NB4 (cell line): ENCODE data around the gene UBA3.

Experiments used
- DNase-seq: peaks from one replicate; pipeline ENCODE4 v3.0.0; 2010; ENCODE audit warnings: low read depth
- H3K4me3 ChIP-seq: one replicate; pipeline ENCODE4 v1.5.1; 2011; ENCODE audit warnings: mild to moderate bottlenecking, low read depth, low read length, moderate library complexity
- CTCF ChIP-seq: IDR thresholded peaks from one replicate; pipeline ENCODE4 v1.5.1; 2012; ENCODE audit warnings: low read depth, low read length
- MAX ChIP-seq: IDR thresholded peaks from 2 replicates; pipeline ENCODE4 v1.6.1; 2011; ENCODE audit warnings: low read depth, low read length
- MYC ChIP-seq: IDR thresholded peaks from 2 replicates; pipeline ENCODE4 v1.6.1; 2011; ENCODE audit warnings: low read depth, low read length
- POLR2A ChIP-seq: IDR thresholded peaks from 2 replicates; pipeline ENCODE4 v1.6.1; 2011; ENCODE audit warnings: mild to moderate bottlenecking; ENCODE audit not compliant: insufficient read length; ENCODE audit errors: extremely low read depth

Gene UBA3

GRCh38 chr3:69013253-69014021 lies 66.7 kb downstream of the UBA3 start, which contains the start of gene EOGT:
TSS of gene EOGT (minus strand) at chr3:69013684. CDS start at chr3:69009846, 3,838 bp downstream.
- peak within 1 kb of the TSS; percentile 58 for H3K4me3 ChIP-seq
- TF ChIP-seq MYC (no peak), CTCF (peak; percentile 45)
- DNase-seq, result peak; percentile 84

DNA sequence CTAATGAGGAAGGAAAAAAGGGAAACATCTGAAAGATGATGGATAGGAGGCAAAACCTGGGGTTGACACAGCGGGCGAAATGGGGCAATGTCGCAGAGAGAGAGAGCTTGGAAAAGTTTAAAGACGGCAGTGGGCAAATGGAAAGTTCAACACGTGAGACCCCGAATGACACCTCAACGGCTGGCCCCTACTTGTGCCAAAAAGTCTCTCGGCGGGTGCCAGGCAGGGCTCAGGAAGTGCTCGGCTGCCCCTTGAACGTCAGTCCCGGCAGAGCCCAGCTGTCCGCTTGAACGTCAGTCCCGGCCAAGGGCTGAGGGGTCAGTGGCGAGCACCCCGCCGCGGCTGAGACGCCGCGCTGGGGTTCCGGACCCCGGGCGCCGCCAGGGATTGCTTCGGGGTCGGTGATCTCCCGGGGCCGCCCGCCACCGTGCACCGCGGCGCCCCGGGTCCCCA lies 67.3 kb downstream of the UBA3 start:
- TF ChIP-seq MYC, result no peak
- no peak for TF ChIP-seq MAX
- TF ChIP-seq CTCF, result no peak
- no peak for TF ChIP-seq POLR2A
- DNase-seq, result peak; percentile 31
- no peak overlapping the region for H3K4me3 ChIP-seq

GRCh38 chr3:69012100-69012799 lies 67.9 kb downstream of the UBA3 start:
- DNase-seq, result no peak

GRCh38 chr3:69011096-69011730 lies 69.0 kb downstream of the UBA3 start:
- no peak overlapping the region for H3K4me3 ChIP-seq
- DNase-seq, result no peak
- no peak for TF ChIP-seq CTCF
- TF ChIP-seq POLR2A, result no peak
- no peak for TF ChIP-seq MAX
- TF ChIP-seq MYC, result no peak

More at GRCh38 chr3:69012100-69012799, 67.9 kb downstream of the UBA3 start:
- no peak for TF ChIP-seq MYC
- no peak for TF ChIP-seq POLR2A
- TF ChIP-seq CTCF, result no peak
- no peak for TF ChIP-seq MAX
- no peak overlapping the region for H3K4me3 ChIP-seq

DNA sequence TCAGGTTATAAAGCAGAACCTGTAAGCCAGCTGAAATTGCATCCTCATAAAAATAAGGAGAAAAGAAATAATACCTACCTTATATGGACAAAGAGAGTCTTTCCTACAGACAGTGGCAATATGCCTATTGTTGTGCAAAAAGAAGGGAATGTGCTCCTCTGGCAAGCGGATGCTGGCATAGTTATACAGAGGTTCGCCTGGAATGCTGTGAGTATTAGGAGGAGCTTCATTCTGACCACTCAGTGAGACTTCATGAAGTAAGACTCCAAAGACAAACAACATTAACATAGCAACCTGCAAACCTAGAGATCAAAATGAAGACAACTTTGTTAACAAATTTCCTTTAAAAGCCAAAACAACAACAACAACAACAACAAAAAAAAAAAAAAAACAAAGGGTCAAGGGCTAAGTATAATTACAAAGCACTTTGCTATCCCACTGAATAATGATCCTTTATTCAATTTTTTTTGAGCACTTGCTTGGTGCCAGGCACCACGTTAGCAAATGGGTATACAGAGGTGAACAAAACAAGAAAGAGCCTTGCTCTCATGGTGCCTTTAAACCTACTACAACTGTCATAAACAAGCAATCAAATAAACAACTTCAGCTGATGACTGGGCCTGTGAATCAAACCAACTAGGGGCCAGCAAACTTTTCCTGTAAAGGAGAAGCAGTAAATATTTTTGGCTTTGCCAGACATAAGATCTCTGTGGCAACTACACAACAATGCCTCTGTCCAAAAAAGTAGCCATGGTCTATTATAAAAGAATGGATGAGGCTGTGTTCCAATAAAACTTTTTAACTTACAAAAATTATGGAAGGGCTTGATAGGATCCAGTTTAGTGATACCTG lies 70.4 kb downstream of the UBA3 start:
- no peak overlapping the region for H3K4me3 ChIP-seq
- DNase-seq, result no peak
- no peak for TF ChIP-seq POLR2A
- TF ChIP-seq MAX, result no peak
- TF ChIP-seq MYC, result no peak

GRCh38 chr3:69008980-69009379 lies 71.2 kb downstream of the UBA3 start:
- DNase-seq, result no peak
- TF ChIP-seq MAX, result no peak
- no peak for TF ChIP-seq MYC
- TF ChIP-seq CTCF, result no peak
- TF ChIP-seq POLR2A, result no peak
- no peak overlapping the region for H3K4me3 ChIP-seq
